KOPT-K1 (cell line): Measurements from ENCODE around the gene GJB4.
"Not testable (repeated sequence)": the region's sequence is repeated elsewhere in the genome, so short reads cannot be mapped to it uniquely, and the experiment has no call there.

Experiments used
- H3K27ac ChIP-seq: fragments of 200-600 bp; sonication (generic); 2 replicates; pipeline ENCODE4 v1.5.1; 2016; ENCODE audit warnings: antibody characterized with exemption, mild to moderate bottlenecking, low read depth, low read length; ENCODE audit not compliant: poor library complexity, severe bottlenecking
- H3K36me3 ChIP-seq: fragments of 200-600 bp; sonication (generic); 2 replicates; pipeline ENCODE4 v1.5.1; 2017; ENCODE audit warnings: antibody characterized with exemption, mild to moderate bottlenecking, low read length, moderate library complexity; ENCODE audit not compliant: insufficient read depth
- H3K9me3 ChIP-seq: fragments of 200-600 bp; sonication (generic); 2 replicates; pipeline ENCODE4 v1.5.1; 2017; ENCODE audit warnings: antibody characterized with exemption, low read length, mild to moderate bottlenecking; ENCODE audit not compliant: insufficient read depth, poor library complexity, severe bottlenecking

Gene GJB4

DNA sequence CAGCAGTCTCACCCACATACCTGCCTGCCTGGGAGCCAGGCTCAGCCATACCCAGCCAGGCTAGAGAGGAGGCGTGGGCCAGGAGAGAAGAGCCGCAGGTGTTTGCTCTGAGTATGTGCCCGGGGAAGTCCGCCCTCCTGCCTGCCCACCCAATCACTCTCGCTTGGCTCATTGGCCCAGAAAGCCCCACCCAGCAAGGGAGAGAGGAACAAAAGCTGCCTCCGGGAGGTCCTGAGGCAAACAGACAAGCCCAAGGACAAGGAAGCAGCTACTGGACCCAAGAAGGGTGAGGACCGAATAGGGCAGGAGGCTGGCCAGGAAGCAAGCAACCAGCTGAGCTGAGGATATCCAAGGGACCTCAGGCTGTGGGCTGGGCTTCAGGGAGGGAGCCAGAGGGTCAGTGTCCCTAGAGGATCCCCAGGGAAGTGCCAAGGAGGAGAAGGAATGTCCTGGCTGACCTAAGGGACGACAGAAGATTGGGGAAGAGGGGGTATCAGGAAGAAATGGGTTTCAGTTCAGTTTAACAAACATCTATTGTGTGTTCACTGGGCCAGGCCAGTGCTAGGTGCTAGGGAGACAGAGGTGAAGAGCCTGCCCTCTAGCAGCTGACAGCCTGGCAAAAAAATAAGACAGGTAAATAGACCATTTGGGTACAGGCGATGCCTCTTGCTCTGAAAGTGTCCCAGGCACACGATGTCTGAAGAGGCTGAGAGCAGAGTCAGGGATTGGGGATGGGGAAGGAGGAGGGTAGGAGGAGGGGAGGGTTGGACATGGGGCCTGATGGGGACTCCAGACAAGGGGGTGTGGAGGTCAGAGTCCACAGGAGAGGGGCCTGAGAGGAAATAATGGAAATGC is at the start of gene GJB4:
Gene GJB4, plus strand, starts transcription at position 238 of the 855 bp plus-strand sequence. CDS start 1,515 bp downstream, outside the sequence.
- no peaks in the 10 kb centered on the region for H3K36me3 ChIP-seq
- H3K27ac ChIP-seq = no peak within 1 kb of the TSS
- H3K9me3 ChIP-seq = no peaks in the 10 kb centered on the region

DNA sequence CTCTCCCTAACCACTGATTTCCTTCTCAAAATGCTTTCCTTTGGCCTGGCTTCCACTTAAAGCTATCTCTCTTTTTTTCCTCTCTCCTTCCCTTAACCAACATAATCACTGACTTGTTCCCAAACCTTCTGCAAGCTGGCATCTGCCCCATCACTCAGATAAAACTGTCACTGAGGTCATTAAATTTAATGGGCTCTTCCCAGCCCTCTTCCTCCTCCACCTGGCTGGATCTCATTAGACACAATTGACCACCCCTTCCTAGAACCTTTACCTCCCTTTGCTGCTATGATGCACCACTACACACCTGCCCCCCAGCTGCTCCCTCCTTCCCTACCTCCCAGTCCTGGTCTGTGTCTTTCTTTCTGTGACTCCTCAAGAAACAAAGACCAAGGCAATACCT is 48.7 kb upstream of the GJB4 start:
- H3K9me3 ChIP-seq = no peaks in the 10 kb centered on the region
- H3K36me3 ChIP-seq = no peaks in the 10 kb centered on the region
- no peak overlapping the region for H3K27ac ChIP-seq

GRCh38 chr1:34711485-34711884 is 48.1 kb upstream of the GJB4 start:
- H3K9me3 ChIP-seq = no peaks in the 10 kb centered on the region
- H3K36me3 ChIP-seq = no peaks in the 10 kb centered on the region
- H3K27ac ChIP-seq = no peak overlapping the region

DNA sequence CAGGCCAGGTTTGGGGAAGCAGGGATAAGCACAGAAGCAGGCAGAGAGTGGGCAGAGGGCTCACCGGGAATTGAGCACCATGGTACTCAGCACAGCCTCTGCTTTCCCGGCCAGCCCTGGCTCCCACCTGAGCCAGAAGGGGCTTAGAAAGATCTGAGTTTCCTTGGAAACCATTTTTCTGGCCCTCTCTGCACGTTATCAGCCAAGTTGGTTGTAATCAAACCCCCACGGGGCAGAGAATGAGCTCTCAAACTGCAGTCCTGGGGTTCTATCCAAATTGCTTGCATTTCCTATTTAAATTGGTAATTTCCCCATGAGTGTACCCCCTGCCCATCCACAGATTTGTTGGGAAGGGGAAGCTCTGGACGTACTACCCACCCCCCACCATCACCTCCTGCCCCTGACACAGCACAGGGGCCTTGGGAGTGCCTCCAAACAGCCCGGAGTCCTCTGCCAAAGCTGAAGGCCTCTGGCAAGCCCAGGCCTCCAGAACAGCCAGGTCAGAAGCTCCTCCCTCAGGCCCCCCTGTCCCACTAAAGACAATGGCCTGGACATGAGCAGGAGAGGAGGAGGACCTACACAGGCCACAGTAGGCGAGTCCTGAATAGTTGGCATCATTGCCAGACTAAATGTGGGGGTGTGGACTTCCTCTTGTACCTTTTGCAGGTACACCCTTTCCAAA is 47.4 kb upstream of the GJB4 start:
- H3K9me3 ChIP-seq = no peaks in the 10 kb centered on the region
- no peaks in the 10 kb centered on the region for H3K36me3 ChIP-seq
- H3K27ac ChIP-seq = no peak overlapping the region

GRCh38 chr1:34713443-34713842 is 46.1 kb upstream of the GJB4 start:
- no peak overlapping the region for H3K27ac ChIP-seq
- H3K9me3 ChIP-seq = peaks cover 7% of the 10 kb centered on the region
- no peaks in the 10 kb centered on the region for H3K36me3 ChIP-seq

DNA sequence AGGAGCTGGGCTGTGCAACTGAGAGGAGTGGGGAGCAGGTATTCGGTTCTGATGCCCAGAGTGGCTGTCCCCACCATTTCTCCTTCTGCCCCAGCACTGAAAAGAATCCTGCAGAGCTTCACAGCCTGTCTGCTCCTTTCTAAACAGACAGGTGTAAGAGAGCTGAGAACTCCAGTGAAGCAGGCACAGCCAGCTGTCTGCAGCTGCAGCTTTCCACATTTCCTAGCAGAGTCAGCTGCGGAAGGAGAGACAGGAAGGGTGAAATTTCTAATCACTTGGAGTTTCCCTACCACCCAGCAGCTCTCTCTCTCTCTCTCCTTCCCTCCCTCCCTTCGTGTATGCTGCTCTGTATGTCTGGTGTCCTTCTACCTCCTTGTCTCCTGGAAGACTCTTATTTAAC is 45.2 kb upstream of the GJB4 start:
- H3K9me3 ChIP-seq = peaks cover 8% of the 10 kb centered on the region
- H3K36me3 ChIP-seq = no peaks in the 10 kb centered on the region
- H3K27ac ChIP-seq = no peak overlapping the region

GRCh38 chr1:34715139-34715538 is 44.4 kb upstream of the GJB4 start:
- H3K27ac ChIP-seq = no peak overlapping the region
- peaks cover 8% of the 10 kb centered on the region for H3K9me3 ChIP-seq
- no peaks in the 10 kb centered on the region for H3K36me3 ChIP-seq

DNA sequence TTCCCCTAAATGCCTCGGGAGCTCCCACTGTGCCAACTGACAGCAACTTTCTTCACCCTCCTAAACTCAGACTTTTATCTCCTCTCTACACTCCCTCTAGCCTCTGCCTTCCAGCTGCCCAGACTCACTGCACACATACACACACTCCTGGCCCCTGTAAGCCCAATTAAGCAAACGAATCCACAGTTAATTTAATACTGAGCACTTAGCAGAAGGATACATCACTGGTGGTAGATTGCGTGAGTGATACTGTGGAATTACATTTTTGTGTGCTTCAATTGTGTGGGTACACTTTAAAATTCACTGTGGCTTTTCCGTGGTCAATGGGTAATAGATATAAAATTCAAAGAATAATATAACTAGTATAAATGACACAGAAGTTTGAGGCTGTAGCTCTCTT is 38.3 kb upstream of the GJB4 start:
- H3K36me3 ChIP-seq = no peaks in the 10 kb centered on the region
- H3K27ac ChIP-seq = no peak overlapping the region
- H3K9me3 ChIP-seq = peaks cover 8% of the 10 kb centered on the region

DNA sequence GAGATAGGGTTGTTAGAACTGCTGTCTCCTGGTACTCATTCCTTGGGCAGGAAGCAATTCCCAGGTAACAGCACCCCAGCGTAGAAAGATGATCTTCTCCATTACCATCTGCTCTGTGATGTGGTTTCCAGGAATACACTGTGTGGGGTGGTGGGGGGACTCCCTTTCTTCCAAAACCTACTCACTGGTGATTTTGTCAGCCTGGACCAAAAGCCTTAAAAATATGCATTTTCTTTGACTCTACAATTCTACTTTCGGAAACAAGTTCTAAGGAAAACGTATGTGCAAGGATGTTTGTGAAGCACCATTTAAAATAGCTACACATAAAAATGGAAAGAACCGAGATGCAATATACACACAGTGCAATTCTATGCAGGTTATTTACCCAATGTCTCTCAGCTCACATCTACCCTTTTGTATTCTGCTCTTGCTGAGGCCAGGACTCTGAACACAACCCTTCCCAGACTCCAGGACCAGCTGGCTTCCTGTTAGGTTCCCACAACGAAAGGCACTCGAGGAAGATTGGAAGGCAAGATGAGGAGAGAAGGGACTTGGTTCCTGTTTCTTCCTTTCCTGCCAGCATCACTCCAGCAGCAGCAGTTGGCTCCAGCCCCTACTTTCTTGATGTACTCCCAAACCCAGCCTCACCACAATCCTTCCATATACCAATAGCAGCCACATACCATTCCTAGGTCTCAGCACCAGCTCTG is 37.7 kb upstream of the GJB4 start:
- Histone ChIP-seq H3K36me3 (no peaks in the 10 kb centered on the region), H3K27ac (no peak overlapping the region), H3K9me3 (peaks cover 8% of the 10 kb centered on the region)

GRCh38 chr1:34726861-34727260 is 32.7 kb upstream of the GJB4 start:
- Histone ChIP-seq H3K36me3 (no peaks in the 10 kb centered on the region), H3K9me3 (no peaks in the 10 kb centered on the region), H3K27ac (no peak overlapping the region)

DNA sequence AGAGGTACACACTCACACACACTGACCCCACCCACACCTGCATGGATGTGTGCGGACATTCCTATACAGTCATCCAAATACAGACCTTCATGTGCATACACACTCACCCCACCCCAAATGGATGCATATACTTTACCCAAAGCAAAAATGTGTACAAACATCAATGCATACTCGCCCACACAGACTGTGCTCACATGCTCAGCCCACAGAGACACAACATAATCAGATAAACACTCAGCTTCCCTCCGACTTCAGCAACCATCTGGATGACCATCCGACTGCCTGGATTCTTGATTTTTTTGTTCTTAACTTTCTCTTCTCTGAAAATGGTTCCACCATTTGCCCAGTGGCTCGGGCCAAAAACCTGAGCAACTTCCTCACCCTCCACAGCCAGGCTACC is 29.1 kb upstream of the GJB4 start:
- Histone ChIP-seq H3K27ac (no peak overlapping the region), H3K36me3 (no peaks in the 10 kb centered on the region), H3K9me3 (no peaks in the 10 kb centered on the region)

GRCh38 chr1:34732831-34733230 is 26.7 kb upstream of the GJB4 start:
- not testable (repeated sequence) for H3K36me3 ChIP-seq, H3K9me3 ChIP-seq, H3K27ac ChIP-seq

GRCh38 chr1:34736692-34737091 is 22.8 kb upstream of the GJB4 start:
- Histone ChIP-seq H3K36me3 (no peaks in the 10 kb centered on the region), H3K27ac (no peak overlapping the region), H3K9me3 (no peaks in the 10 kb centered on the region)

GRCh38 chr1:34737236-34737635 is 22.3 kb upstream of the GJB4 start:
- H3K36me3 ChIP-seq, H3K27ac ChIP-seq, H3K9me3 ChIP-seq: not testable (repeated sequence)

GRCh38 chr1:34739613-34740012 is 19.9 kb upstream of the GJB4 start:
- H3K9me3 ChIP-seq = no peaks in the 10 kb centered on the region
- H3K27ac ChIP-seq = no peak overlapping the region
- H3K36me3 ChIP-seq = no peaks in the 10 kb centered on the region
